Astrocyte of the cerebellum (primary cell): ENCODE measurements around the gene KLHL36.
A peak's percentile ranks its signal among the peaks of the same experiment; 100 is the strongest.
"Not testable (repeated sequence)": the region's sequence is repeated elsewhere in the genome, so short reads cannot be mapped to it uniquely, and the experiment has no call there.

Experiments used
- DNase-seq: peaks from one replicate; pipeline ENCODE4 v3.0.0-alpha.2; 2011; ENCODE audit warnings: low read depth
- H3K4me3 ChIP-seq: 2 replicates; pipeline ENCODE4 v1.5.1; 2011; ENCODE audit warnings: mild to moderate bottlenecking, low read depth, low read length, moderate library complexity
- CTCF ChIP-seq: IDR thresholded peaks from 2 replicates; pipeline ENCODE4 v1.5.1; 2012; ENCODE audit warnings: low read length, low read depth, moderate library complexity, mild to moderate bottlenecking; ENCODE audit errors: missing control alignments
- in situ Hi-C: cut with HindIII; loops from 2 replicates; pipeline ENCODE4 v1.10.0; 2017; ENCODE audit warnings: low sequenced_read_pairs

The KLHL36 gene

DNA sequence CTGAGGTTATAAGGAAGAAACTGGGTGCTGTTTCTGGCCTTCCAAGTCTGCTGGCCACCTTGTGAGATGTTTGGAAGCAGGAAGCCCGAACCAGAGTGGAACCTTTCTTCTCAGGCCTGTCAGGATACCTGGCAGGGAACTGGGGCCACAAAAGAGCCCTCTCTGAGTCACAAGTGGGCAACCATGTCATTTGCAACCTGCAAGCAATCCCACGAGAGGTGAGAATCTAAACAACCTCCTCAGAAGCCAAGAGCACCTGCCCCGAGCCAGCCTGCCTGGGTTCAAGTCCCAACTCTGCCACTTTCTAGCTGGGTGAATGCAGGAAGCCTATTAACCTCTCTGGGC, 33.7 kb upstream of the KLHL36 start:
- H3K4me3 ChIP-seq = no peak overlapping the region
- no peak for DNase-seq
- in situ Hi-C loops = loop anchor here (5.0 kb wide), 1 partner anchor 78 kb away; no protein-coding TSS in a partner anchor
- TF ChIP-seq CTCF = no peak

DNA sequence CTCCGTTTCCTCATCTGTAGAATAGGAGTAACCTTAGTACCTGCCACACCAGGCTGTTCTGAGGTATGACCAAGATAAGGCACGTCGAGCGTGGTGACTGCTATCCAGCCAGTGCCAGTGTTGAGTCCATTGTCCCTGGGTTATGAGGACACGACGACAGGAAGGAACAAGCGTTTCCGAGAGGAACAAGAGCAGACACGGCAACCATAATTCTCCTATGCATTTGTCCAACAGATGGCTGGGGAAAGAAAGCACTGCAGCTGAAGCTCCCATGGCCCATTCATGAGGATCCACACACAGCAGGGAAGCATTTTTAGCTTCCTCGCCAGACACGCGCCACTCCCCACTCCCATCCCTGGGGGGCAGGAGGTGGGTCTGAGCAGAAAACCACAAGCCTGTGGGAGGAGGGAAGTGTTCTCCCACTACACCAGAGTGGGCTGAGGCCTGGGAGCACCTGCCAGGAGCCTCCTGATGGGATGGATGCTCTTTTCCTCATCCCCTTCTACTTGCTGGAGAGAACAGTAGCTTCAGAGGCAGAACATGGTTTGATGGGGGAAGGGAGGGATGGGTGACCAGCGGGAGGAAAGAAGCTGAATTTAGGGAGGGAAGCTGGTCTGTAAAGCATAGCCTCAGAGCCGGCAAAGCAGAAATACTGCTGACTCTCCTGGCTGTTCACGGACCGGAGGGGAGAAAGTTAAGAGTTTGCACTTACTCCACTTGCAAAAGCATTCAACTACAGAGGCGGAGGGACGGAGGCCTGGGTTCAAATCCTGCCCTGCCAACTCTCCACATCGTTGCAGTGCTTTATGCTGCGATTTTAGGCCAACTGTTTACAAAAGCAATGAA, 33.1 kb upstream of the KLHL36 start:
- TF ChIP-seq CTCF = no peak
- DNase-seq = no peak
- peak overlapping the region; percentile 88 for H3K4me3 ChIP-seq
- in situ Hi-C loops = loop anchor here (5.0 kb wide), 1 partner anchor 77 kb away; no protein-coding TSS in a partner anchor

GRCh38 chr16:84616515-84616914, 31.8 kb upstream of the KLHL36 start:
- no peak for TF ChIP-seq CTCF
- no peak for DNase-seq
- H3K4me3 ChIP-seq = peak overlapping the region; percentile 88
- in situ Hi-C loops = no loop called here

GRCh38 chr16:84617041-84617790, 31.1 kb upstream of the KLHL36 start:
- no peak for DNase-seq
- H3K4me3 ChIP-seq = peak overlapping the region; percentile 88
- TF ChIP-seq CTCF = no peak
- in situ Hi-C loops = no loop called here

DNA sequence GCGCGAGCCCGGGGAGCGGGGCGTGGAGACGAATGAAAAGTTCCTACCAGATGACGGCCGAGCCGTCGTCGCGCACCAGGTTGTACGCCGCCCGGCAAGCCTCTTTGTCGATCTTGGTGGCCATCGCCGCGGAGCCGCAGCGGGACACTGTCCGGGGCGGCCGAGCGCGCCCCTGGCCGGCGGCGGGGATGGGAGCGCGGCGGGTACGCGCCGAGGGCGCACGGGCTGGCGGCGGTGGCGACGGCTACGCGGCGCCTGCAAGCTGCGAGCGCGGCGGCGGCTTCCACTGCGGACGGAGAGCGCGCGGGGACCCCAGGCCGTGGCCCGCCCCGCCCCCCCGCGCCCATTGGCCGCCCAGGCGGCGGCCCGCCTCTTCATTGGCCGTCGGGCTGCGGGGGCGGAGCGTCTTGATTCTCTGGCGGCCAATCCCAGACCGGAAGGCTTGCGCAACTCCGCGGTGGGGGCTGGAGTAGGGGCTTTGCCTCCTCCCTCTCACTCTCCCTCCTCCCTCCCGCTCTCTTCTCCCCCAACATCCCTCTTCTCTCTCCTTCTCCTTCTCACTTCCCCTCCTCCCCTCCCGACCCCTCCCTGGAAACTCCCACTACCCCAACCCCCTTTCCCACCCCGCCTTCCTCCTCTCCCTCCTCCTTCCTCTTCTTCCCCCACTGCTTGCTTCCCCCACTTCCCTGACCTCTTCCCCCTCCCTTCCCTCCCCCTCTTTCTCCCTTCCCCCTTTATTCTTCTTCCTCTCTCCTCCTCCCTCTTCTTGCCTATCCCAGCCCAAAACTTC, 30.3 kb upstream of the KLHL36 start, which contains the start of gene COTL1:
Gene COTL1, minus strand, starts transcription at position 288 of the 790 bp plus-strand sequence. Its CDS starts 164 bp downstream, at position 124.
- in situ Hi-C loops = no loop called here
- no peak for TF ChIP-seq CTCF
- H3K4me3 ChIP-seq = peak within 1 kb of the TSS; percentile 88
- DNase-seq = peak; percentile 97

GRCh38 chr16:84618581-84619460, 29.5 kb upstream of the KLHL36 start:
- in situ Hi-C loops = no loop called here
- DNase-seq = peak; percentile 99
- no peak for TF ChIP-seq CTCF
- H3K4me3 ChIP-seq = no peak overlapping the region

- H3K4me3 ChIP-seq, DNase-seq, in situ Hi-C loops: not testable (repeated sequence)
Measured at GRCh38 chr16:84620913-84621312, 27.4 kb upstream of the KLHL36 start.
